ENCODE results near the gene ANK3.

ANK3 gene

DNA sequence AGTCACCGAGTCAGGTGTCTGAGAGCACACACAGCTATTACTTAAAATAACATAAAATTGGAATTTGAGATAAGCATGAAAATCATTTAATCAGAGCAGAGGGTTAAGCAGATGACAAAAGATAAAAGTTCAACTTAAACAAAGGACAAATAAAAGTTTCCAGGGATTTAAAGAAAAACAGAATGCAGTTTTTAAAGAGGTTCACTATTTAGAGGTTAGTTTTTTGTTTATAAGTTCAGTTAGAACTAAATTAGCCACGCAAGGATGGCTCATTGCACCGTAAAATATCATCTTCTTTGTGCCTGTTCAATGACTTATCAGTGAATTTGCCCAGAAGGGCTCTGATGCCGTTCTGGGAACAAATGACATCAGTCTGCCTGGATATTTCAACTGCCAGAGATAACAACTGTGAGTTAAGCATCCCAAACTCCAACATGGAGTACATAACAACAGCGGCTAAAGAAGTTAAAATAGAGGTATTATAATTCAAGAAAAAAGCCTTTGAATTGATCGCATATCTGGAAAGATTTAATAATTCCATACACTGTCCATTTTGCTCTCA, 107.8 kb downstream of the ANK3 start:
- TF ChIP-seq, protein P1, sequence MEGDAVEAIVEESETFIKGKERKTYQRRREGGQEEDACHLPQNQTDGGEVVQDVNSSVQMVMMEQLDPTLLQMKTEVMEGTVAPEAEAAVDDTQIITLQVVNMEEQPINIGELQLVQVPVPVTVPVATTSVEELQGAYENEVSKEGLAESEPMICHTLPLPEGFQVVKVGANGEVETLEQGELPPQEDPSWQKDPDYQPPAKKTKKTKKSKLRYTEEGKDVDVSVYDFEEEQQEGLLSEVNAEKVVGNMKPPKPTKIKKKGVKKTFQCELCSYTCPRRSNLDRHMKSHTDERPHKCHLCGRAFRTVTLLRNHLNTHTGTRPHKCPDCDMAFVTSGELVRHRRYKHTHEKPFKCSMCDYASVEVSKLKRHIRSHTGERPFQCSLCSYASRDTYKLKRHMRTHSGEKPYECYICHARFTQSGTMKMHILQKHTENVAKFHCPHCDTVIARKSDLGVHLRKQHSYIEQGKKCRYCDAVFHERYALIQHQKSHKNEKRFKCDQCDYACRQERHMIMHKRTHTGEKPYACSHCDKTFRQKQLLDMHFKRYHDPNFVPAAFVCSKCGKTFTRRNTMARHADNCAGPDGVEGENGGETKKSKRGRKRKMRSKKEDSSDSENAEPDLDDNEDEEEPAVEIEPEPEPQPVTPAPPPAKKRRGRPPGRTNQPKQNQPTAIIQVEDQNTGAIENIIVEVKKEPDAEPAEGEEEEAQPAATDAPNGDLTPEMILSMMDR (IDR thresholded peaks at IDR 0.05; ENCODE audit: insufficient read depth, low read depth, low read length, missing control alignments): no peak
- DNase-seq (ENCODE audit: low read depth): no peak
- no peak overlapping the region for H3K4me3 ChIP-seq (ENCODE audit: low read depth, low read length)

DNA sequence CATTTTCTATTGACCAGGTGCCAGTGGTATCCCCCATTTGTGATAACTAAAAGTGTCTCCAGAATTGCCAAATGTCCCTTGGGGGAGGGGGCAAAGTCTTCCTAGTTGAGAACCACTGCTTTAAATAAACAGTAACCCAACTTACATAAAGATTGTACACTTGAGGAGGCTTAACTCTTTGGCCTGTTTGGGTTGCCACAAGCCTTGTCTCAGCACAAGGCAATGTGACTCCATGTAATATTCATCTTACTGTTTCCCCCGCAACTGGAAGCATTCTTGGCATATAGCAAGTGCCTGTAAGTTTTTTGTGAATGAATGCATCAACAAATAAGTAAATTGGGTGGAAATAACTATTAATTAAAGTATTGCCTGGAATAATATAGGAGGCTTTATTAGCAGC, 108.3 kb downstream of the ANK3 start:
- H3K4me3 ChIP-seq (ENCODE audit: low read depth, low read length): no peak overlapping the region
- TF ChIP-seq, protein P1 (IDR thresholded peaks at IDR 0.05; ENCODE audit: insufficient read depth, low read depth, low read length, missing control alignments): no peak
- no peak for DNase-seq (ENCODE audit: low read depth)

DNA sequence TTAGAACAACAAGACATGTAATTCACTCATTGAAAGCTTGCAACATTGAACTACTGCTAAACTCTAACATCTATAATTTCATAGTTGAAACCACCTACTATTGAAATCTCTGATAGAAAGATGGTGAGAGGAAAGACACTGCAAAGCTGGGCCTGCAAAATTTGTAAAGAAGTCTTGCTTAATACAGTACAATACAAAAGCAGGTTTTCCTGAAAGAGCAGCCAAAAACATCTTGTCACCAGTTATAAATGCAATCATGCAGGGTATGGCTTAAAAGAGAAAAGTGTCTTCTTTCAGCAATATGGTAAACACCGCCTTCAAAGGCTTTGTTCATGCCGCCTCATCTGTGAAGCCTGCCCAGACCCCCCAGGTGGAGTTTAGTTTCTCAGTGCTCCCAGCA, 109.2 kb downstream of the ANK3 start:
- TF ChIP-seq, protein P1 (IDR thresholded peaks at IDR 0.05; ENCODE audit: insufficient read depth, low read depth, low read length, missing control alignments): no peak
- no peak for DNase-seq (ENCODE audit: low read depth)

DNA sequence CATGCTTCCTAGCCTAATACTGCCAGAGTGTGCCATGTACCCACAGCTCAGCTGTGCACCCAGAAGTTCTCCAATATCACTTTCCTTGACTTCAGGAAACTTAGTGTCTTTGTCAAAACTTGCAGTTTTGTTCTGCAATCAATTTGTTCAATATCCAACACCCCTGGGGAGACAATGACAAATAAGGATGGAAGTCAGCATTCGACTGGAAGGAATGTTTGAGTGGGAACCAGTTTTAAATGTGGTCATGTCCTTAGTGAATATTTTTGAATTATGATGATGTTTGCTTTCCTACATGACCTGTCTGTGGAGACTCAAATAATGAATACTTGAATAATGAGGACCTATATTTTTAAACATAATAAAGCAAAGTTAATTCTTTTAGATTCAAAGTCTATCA, 112.0 kb downstream of the ANK3 start:
- TF ChIP-seq, protein P1 (IDR thresholded peaks at IDR 0.05; ENCODE audit: insufficient read depth, low read depth, low read length, missing control alignments): no peak

More for the DNA sequence above, 109.2 kb downstream of the ANK3 start:
- no peak overlapping the region for H3K4me3 ChIP-seq (ENCODE audit: low read depth, low read length)

DNA sequence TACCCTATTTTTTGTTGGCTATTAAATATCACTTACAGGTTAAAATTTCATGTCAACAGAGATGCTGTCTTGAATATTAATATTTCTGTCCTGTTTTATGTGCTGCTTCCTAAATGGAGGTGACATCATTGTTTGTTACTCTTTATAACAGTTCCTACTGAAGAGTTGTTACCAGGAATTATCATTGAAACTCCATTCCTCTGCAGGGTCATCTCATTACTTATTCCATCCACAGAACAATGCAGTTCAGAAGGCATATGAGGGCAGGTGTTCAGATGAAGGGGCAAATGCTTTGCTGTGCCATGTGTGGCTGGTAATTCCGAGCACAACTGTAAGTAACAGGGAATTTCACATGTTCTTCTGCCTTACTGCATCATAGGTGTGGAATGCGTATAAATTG, 113.4 kb downstream of the ANK3 start:
- H3K4me3 ChIP-seq (ENCODE audit: low read depth, low read length): no peak overlapping the region
- TF ChIP-seq, protein P1 (IDR thresholded peaks at IDR 0.05; ENCODE audit: insufficient read depth, low read depth, low read length, missing control alignments): no peak
- DNase-seq (ENCODE audit: low read depth): no peak

More for the DNA sequence above, 112.0 kb downstream of the ANK3 start:
- no peak for DNase-seq (ENCODE audit: low read depth)
- H3K4me3 ChIP-seq (ENCODE audit: low read depth, low read length): no peak overlapping the region

DNA sequence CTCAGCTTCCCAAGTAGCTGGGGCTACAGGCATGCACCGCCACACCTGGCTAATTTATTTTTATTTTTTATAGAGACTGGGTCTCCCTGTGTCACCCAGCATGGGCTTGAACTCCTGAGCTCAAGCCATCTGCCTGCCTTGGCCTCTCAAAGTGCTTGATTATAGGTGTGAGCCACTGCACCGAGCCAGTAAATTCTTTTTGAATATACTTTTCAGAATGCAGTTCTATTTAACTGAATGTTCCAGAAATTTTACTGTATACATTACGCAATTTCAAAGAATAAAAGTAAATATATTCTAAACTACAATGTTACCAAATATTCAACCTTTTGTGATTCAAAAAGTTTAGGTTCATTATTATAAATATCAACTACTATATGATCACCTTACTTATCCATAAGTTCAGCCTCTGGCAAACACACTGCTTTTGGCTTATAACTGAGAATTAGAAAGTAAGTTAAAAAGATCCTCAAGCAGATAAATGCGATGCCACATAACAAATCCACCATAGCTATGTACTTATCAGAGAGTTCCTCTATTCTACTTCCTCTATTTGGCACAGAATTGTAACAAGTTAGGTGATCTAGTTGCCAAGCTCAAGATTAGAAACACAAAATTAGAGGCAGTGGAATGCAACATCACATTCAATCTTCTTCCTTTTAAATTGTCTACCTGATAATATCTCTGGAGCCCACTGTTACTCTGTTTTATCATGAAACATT, 118.2 kb downstream of the ANK3 start:
- no peak overlapping the region for H3K4me3 ChIP-seq (ENCODE audit: low read depth, low read length)
- DNase-seq (ENCODE audit: low read depth): no peak
- TF ChIP-seq, protein P1 (IDR thresholded peaks at IDR 0.05; ENCODE audit: insufficient read depth, low read depth, low read length, missing control alignments): no peak
